ENCODE measurements around the gene ZMYND10.

The ZMYND10 gene

DNA sequence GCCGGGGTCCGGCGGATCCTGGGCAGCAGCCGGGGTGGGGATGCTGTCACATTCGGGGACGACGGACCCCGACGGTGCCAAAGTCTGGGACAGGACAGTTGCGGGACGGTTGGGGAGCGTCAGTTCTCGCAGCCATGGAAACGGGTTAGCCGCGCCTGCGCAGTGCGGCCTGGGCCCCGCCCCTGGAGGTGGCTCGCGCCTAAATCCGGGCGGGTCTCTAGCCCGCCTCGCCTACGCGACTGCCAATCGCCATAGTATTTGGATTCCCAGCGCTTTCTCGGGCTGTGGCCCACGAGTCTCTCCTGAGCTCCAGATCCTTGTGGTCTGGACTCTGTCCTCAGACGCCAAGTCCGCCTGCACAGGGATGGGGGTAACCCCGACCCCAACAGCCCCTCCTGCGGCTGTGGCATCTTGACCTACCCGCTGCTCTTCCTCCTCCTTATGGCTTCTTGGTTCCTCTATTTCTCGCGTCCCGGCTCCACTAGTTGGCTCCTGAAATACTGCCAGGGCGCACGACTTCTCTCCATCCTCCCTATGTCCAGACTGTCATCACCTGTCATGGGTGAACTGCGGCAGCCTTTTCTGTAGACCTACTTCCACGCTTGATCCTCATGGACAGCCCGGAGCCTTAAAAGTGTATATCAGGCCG, at the start of gene ZMYND10:
TSS of gene ZMYND10 (minus strand) at position 147 of the 649 bp plus-strand sequence. CDS start 153 bp downstream, outside the sequence.
- peak; percentile 56 for DNase-seq (ENCODE audit: low read depth)

- no peak for DNase-seq (ENCODE audit: low read depth)
These were observed 47.5 kb upstream of the ZMYND10 start for GRCh38 chr3:50393061-50393460.

DNA sequence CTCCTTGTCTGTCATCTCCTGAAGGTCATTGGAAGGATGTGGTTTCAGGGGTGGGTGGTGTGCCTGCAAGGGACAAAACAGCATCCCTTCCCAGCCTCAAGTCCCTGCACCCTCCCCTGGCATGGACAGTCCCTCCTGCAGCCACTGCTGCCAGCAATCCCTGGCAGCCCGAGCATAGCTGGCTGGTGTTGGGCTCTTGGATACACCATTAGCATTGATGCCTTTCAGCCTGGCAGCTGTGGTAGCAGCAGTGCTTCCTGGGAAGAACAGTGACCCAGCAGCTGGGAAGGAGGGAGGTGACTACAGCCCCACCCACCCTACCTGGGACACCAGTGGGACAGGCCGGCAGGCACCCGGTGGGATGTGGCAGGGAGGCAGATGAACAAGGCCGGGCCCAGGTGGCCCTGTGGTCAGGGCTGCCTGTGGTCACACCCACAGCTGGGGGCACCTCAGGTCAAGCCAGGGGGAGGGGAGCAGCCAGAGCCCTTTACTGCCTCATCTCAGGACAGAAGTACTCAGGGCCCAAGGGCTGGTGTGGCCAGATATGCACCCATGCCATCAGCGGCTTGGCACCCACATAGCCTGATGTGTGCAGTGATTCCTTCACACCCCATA, 46.7 kb upstream of the ZMYND10 start:
- no peak for DNase-seq (ENCODE audit: low read depth)

DNA sequence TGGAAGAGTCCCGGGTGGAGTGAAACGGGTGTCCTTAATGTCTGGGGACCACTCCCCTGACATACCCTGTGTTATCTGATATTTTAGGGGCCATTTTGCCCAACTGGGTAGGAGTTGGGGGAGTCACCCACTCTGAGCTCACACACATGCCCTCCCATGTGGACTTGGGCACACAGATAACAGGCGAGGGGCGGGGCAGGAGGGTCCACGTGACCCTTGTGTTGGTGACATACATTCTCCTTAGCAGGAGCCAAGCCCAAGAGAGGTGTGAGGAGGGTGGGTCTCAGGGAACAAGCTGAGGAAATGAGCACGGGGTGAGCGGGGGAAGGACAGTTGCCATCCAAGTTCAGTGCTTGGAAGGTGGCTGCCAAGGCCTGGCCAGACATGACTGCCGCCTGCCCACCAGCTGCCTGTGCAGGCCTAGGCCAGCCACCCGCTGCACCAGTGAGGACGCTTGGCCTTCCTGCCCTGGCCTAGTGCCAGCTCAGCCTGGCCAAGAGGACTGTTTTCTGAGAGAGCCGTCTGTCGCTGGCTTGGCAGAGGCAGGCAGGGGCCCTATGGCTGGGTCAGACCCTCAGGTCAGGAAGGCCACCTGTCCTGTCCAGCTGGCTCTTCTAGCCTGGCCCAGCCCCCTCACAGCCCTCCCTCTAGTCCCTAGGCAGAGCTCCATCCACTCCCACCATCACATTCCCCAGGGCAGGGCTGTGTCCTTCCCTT, 45.1 kb upstream of the ZMYND10 start:
- DNase-seq (ENCODE audit: low read depth) = no peak

GRCh38 chr3:50389414-50389767, 43.9 kb upstream of the ZMYND10 start:
- no peak for DNase-seq (ENCODE audit: low read depth)

GRCh38 chr3:50388720-50389413, 43.3 kb upstream of the ZMYND10 start:
- DNase-seq (ENCODE audit: low read depth) = no peak

- no peak for DNase-seq (ENCODE audit: low read depth)
These were observed 42.6 kb upstream of the ZMYND10 start for GRCh38 chr3:50388016-50388719.

GRCh38 chr3:50385754-50386153, 40.2 kb upstream of the ZMYND10 start:
- no peak for DNase-seq (ENCODE audit: low read depth)

DNA sequence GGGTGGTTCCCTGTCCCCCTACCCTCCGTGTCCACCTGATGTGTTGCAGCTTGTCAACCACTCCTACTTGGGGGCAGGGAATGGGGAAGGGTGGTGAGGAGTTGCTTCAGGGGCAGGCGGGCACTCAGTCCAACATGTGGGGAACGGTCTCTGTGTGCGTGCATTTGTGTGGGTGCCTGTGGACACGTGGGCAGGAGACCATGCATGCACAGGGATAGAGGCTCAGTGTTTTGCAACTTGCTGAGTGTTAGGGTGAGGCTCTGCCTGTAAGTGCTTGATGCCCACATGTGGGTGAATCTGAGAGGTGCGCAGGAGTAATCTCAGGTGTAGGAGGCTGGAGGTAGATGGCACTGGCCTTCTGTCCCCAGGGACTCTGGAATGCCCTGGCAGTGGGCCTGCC, 38.2 kb upstream of the ZMYND10 start:
- DNase-seq (ENCODE audit: low read depth) = no peak

DNA sequence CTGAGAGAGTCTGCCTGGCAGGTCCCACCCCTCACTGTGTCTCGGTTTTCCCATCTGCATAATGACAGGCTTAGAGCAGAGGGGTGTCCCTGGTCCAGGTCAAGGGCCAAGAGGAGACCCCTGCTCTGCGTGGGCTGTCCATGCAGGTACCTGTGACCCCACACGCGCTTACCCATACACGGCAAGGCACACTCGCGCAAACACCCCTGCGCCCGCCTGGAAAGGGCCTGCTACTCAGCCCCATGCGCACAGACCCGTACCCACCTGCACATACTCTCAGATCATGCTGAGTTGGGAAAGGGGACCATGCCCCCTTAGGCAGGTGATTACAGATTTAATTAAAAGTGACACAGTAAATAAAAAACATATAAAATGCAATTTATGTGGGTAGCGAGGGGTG, 37.2 kb upstream of the ZMYND10 start:
- no peak for DNase-seq (ENCODE audit: low read depth)

DNA sequence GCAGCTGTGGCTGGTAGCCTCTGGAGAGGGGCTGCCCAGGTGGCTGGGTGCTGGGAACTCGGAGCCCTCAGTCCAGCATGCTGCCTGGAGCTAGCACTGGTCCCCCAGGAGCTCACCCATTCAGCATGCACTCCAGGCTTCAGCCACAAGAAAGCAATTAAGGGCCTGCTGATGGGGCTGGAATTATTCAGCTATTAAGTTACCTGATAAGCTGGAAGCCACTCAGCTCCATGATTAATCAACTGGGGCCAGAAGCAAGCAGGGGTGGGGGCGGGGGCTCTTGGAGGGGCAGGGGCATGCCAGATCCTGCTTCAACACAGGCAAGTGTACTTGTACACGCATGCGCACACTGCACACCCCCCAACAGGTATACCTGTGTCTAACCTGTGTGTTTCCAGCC, 35.9 kb upstream of the ZMYND10 start:
- DNase-seq (ENCODE audit: low read depth) = no peak

- no peak for DNase-seq (ENCODE audit: low read depth)
These were observed 35.0 kb upstream of the ZMYND10 start for GRCh38 chr3:50380405-50381085.

DNA sequence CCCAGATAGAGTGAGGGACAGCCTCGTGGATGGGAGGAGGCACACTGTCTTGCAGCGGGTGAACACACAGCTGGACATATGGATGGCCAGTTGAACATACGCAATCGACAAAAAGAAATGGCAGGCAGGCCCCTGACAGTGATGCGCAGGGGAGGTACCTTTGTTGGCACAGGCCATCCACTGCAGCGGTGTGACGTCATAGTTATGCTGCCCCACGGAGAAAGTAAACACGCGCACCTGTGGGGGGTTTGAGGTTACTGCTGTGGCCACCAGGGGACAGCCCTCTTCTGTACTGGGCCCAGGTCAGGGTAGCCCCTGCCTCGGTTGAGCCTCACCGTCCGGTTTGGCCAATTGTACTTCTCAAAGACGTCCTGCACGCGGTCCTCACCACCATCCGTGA, 33.2 kb upstream of the ZMYND10 start:
- DNase-seq (ENCODE audit: low read depth) = no peak

DNA sequence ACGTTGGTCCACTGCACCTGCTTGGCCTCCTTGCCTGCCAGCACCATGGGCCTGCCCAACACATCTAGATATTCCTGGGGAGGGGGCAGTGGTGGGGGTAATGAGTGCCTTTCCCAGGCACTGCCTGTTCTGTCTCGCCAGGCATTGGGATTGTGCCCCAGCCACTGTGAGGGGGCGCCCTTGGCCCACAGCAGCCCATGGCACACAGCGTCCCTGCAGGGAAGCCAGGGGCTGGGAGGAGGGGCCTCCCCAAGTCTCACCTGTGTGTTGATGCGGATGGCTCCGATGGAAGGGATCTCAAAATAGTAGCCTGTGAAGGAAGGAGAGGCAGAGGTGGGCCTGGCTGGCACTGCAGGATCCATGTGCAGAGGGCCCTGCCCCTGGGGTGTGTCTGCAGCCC, 32.5 kb upstream of the ZMYND10 start:
- DNase-seq (ENCODE audit: low read depth) = no peak

GRCh38 chr3:50375258-50375931, 29.9 kb upstream of the ZMYND10 start:
- no peak for DNase-seq (ENCODE audit: low read depth)

DNA sequence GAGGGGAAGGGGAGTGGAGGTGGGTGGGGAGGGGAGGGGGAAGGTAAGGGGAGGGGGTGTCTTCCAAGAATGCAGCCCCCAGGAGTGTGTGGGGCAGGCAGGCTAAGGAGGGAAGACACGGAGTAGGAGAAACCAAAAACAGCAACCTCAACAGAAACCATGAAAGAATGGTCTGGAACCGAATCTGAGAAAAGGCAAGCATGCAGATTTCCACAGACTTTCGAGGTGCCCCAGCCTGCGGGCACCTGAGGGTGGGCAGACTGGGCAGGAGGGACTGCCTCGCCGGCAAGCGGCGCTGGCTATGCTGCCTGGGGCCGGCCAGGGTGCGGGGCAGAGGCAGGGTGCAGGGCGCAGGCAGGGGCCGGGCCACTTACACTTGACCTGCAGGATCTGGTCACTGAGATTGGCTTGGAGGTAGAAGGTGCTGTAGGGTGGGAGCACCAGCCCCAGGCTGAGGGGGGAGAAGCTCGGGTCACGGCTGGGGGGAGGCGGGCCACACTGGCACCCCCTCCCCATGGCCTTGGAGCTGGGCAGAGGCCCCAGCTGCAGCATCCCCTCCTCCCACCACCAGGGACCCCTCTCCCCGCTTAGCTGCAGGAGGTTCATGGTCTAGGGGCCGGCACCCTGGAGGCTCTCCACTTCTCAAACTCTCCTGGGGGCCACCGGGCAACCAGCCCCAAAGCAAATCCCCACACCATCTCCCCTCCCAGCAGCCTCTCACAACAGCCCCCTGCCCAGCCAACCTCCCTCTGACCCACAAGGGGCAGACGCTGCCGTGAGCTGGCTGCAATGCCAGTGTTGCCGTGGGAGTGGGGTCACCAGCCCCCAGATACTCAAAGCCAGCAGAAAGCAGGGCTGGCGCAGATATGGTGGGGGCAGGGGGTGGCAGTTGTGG, 29.1 kb upstream of the ZMYND10 start:
- DNase-seq (ENCODE audit: low read depth) = no peak

DNA sequence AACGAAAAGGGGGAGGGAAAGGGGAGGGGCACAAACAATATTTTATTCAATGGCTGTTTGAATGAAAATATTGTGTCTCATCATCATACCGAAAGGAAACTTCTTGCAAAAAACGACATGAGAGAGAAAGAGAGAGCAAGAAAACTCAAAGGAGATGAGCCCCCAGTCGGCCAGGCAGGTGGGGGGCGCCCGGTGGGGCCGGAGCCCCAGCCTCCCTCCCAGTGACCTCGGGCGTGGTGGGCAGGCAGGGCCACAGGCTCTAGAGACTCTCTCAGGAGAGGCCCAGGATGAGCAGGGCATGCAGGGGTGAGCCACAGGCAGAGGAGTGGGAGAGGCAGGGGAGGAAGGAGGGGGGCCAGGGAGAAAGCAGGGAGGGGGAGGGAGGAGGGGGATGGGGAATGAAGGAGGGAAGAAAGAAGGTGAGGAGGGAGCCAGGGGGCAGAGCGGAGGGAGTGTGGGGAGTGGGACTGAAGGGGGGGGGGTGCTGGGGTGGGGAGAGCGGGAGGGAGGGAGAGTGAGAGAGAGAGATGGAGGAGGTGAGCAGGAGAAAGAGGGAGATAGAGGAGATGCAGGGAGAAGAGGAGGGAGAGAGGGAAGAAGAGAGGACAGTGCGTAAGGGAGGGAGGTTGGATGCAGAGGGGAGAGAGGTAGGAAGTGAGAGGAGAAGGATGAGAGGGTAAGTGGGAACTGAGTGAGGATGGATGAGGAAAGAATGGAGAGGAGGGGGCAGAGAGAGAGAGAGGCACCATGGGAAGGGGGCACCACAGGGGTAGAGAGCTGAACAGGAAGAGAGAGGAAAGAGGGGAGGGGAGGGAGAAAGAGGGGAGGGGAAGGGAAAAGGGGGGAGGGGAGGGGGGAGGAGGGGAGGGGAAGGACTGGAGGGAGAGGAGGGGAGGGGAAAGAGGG, 27.9 kb upstream of the ZMYND10 start:
- DNase-seq (ENCODE audit: low read depth) = no peak

DNA sequence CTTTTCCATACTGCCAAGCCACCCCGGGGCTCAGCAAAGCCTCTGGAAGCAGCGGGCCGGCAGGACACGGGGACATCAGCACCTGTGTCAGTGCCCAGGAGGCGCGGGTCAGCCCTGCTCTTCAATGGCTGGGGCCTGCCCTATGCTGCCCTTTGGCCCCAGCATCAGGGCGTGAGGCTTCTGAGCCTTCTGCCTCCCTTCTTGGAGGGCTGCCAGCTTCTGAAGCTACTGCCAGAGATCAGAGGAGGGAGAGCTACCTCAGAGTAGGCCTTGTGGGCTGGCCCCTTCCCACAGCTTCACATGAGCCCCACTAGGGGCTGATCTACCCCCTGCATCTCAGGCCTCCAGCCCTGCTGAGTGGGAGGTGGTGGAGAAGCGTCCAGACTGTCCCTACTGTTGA, 26.8 kb upstream of the ZMYND10 start:
- DNase-seq (ENCODE audit: low read depth) = no peak

GRCh38 chr3:50371133-50371685, 25.7 kb upstream of the ZMYND10 start:
- no peak for DNase-seq (ENCODE audit: low read depth)
